Measurements from ENCODE around the gene GABRG3. TPM values are rescaled to one million over a fixed set of nuclear protein-coding genes. Genes with fewer than 3 reads are reported as not detected.
A peak's percentile ranks its signal among the peaks of the same experiment; 100 is the strongest.

GABRG3 gene
- total and polyA plus RNA-seq, 2 experiments from 2014 or later, result 0.15 to 0.43 TPM

- H3K4me3 ChIP-seq, result no peak overlapping the region
- no peak overlapping the region for H3K27ac ChIP-seq
- H3K36me3 ChIP-seq (replicated peaks; ENCODE audit: insufficient read depth, low read depth), result no peaks in the 10 kb centered on the region
- DNase-seq (ENCODE audit: low spot score), result peak; percentile 58
- H2AFZ ChIP-seq, result no peak overlapping the region
- no peaks in the 10 kb centered on the region for H3K9me3 ChIP-seq (ENCODE audit: low read depth)
- 63% methylated on average over 2 of the region's 2 CpGs for WGBS (ENCODE audit: low lambda C conversion rate, missing lambda C conversion rate)
- H3K4me1 ChIP-seq (ENCODE audit: insufficient read depth), result no peaks in the 10 kb centered on the region
- no peaks in the 10 kb centered on the region for H3K79me2 ChIP-seq
- no peaks in the 10 kb centered on the region for H4K20me1 ChIP-seq (ENCODE audit: insufficient read depth, poor library complexity, severe bottlenecking)
- H3K9me2 ChIP-seq (replicated peaks; ENCODE audit: insufficient read depth), result no peaks in the 10 kb centered on the region
- no peaks in the 10 kb centered on the region for H3K27me3 ChIP-seq
- no peak overlapping the region for H3K4me2 ChIP-seq
- no peak for TF ChIP-seq EZH2 (IDR thresholded peaks at IDR 0.05; ENCODE audit: borderline replicate concordance)
- TF ChIP-seq EZH2phosphoT487 (IDR thresholded peaks at IDR 0.05; ENCODE audit: low read depth, severe bottlenecking, unreplicated experiment), result no peak
- TF ChIP-seq CTCF (IDR thresholded peaks at IDR 0.05; ENCODE audit: poor library complexity), result no peak
Measured at GRCh38 chr15:27353856-27354255, 382.9 kb downstream of the GABRG3 start.

- Histone ChIP-seq H3K4me2 (peak overlapping the region; percentile 74), H3K4me1 (ENCODE audit: insufficient read depth) (no peaks in the 10 kb centered on the region), H4K20me1 (ENCODE audit: insufficient read depth, poor library complexity, severe bottlenecking) (no peaks in the 10 kb centered on the region), H3K9me3 (ENCODE audit: low read depth) (no peaks in the 10 kb centered on the region), H3K79me2 (no peaks in the 10 kb centered on the region), H3K36me3 (replicated peaks; ENCODE audit: insufficient read depth, low read depth) (no peaks in the 10 kb centered on the region), H3K9me2 (replicated peaks; ENCODE audit: insufficient read depth) (no peaks in the 10 kb centered on the region), H3K4me3 (no peak overlapping the region), H3K27me3 (no peaks in the 10 kb centered on the region), H3K27ac (no peak overlapping the region), H2AFZ (no peak overlapping the region)
- TF ChIP-seq EZH2 (IDR thresholded peaks at IDR 0.05; ENCODE audit: borderline replicate concordance) (no peak), CTCF (IDR thresholded peaks at IDR 0.05; ENCODE audit: poor library complexity) (peak; percentile 87)
- WGBS (ENCODE audit: low lambda C conversion rate, missing lambda C conversion rate), result 30% methylated on average over 19 of the region's 19 CpGs
- peak; percentile 56 for DNase-seq (ENCODE audit: low spot score)
Measured at GRCh38 chr15:27358751-27359434, 387.9 kb downstream of the GABRG3 start.

GRCh38 chr15:27359586-27359985 is 388.6 kb downstream of the GABRG3 start:
- no peaks in the 10 kb centered on the region for H3K27me3 ChIP-seq
- no peaks in the 10 kb centered on the region for H3K36me3 ChIP-seq (replicated peaks; ENCODE audit: insufficient read depth, low read depth)
- H3K9me3 ChIP-seq (ENCODE audit: low read depth), result no peaks in the 10 kb centered on the region
- H3K27ac ChIP-seq, result no peak overlapping the region
- H3K4me1 ChIP-seq (ENCODE audit: insufficient read depth), result no peaks in the 10 kb centered on the region
- H3K4me2 ChIP-seq, result no peak overlapping the region
- no peak overlapping the region for H2AFZ ChIP-seq
- H4K20me1 ChIP-seq (ENCODE audit: insufficient read depth, poor library complexity, severe bottlenecking), result no peaks in the 10 kb centered on the region
- H3K79me2 ChIP-seq, result no peaks in the 10 kb centered on the region
- no peaks in the 10 kb centered on the region for H3K9me2 ChIP-seq (replicated peaks; ENCODE audit: insufficient read depth)
- 81% methylated on average over 7 of the region's 7 CpGs for WGBS (ENCODE audit: low lambda C conversion rate, missing lambda C conversion rate)
- no peak overlapping the region for H3K4me3 ChIP-seq
- no peak for DNase-seq (ENCODE audit: low spot score)
- no peak for TF ChIP-seq CTCF (IDR thresholded peaks at IDR 0.05; ENCODE audit: poor library complexity)
- TF ChIP-seq EZH2 (IDR thresholded peaks at IDR 0.05; ENCODE audit: borderline replicate concordance), result no peak
- no peak for TF ChIP-seq EZH2phosphoT487 (IDR thresholded peaks at IDR 0.05; ENCODE audit: low read depth, severe bottlenecking, unreplicated experiment)
